Thoracic aorta (tissue), 2 donors: Measurements from ENCODE around the gene DDI1. TPM values are rescaled to one million over a fixed set of nuclear protein-coding genes. Genes with fewer than 3 reads are reported as not detected.

ENCODE experiments used
- ATAC-seq: fragments of 150-250 bp; one replicate; pipeline ENCODE4 v1.8.0; 2017; ENCODE audit warnings: low read depth; ENCODE audit not compliant: insufficient number of reproducible peaks, low FRiP score
- DNase-seq: peaks from one replicate; pipeline ENCODE4 v3.0.0-alpha.2; 2020; ENCODE audit warnings: low spot score
- H3K27ac ChIP-seq, 2 donors: fragments of 200-600 bp; sonication (generic); 1 replicate in 1 of 2; 2 replicates in 1 of 2; pipeline ENCODE4 v1.5.1; 2016; ENCODE audit warnings: mild to moderate bottlenecking in 2 of 2, moderate library complexity in 2 of 2
- H3K27me3 ChIP-seq: fragments of 200-600 bp; sonication (generic); replicated peaks from 2 replicates; pipeline ENCODE4 v1.6.0; 2016; ENCODE audit warnings: mild to moderate bottlenecking; ENCODE audit not compliant: insufficient read depth
- H3K36me3 ChIP-seq: fragments of 200-600 bp; sonication (generic); one replicate; pipeline ENCODE4 v1.5.1; 2016
- H3K4me1 ChIP-seq, 2 donors: fragments of 200-600 bp; sonication (generic); 1 replicate in 1 of 2; 2 replicates in 1 of 2; pipeline versions ENCODE4 v1.5.1 to v1.6.0; 2016; ENCODE audit warnings: low read depth in 2 of 2, mild to moderate bottlenecking in 1 of 2; ENCODE audit not compliant: control insufficient read depth in 1 of 2
- H3K4me3 ChIP-seq: fragments of 200-600 bp; sonication (generic); 2 replicates; pipeline ENCODE4 v1.5.1; 2016; ENCODE audit warnings: mild to moderate bottlenecking
- H3K9me3 ChIP-seq: fragments of 200-600 bp; sonication (generic); 2 replicates; pipeline ENCODE4 v1.5.1; 2016
- total RNA-seq, 2 donors: library from RNA; depleted of rRNA; stranded (reverse); fragments of >200 nt; gene quantifications; one replicate each; pipeline versions ENCODE4 v1.1.0 to v1.2.3, GENCODE V29; 2016
- TF ChIP-seq, protein P1 (sequence below): fragments of 200-600 bp; sonication (generic); IDR thresholded peaks from one replicate; pipeline ENCODE4 v1.5.1; 2019; ENCODE audit warnings: antibody characterized with exemption

The DDI1 gene
- total RNA-seq, 2 donors from 2014 or later = not detected

DNA sequence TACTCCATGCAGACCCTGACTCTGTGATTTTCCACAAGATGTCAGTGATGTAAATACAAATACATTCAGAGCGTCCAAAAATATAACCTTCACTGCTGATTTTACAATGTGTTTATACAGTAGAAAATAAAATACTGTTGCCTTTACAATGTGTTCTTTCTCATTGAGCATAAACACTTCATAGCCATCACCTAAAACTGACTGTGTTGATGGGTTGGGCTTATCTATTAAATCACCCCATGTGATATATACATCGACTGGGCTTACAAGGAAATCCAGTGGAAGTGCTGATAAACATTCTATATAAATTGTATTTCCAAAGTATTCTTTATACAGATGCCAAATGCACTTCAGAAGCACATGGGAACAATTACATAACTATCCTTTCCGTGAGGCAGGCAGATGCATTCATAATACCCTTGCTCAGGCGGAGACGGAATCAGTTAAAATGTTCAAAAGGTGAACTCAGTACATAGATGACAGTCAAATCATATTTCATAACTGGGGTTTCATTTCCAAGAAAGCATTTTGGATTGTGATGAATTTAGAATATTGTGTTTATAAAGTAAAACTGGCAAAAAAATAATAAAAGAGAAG lies 27.7 kb downstream of the DDI1 start:
- ATAC-seq (no peak), DNase-seq (no peak)
- Histone ChIP-seq H3K9me3 (no peaks in the 10 kb centered on the region), H3K4me1 (no peaks in the 10 kb centered on the region), H3K4me3 (no peak overlapping the region), H3K27me3 (no peaks in the 10 kb centered on the region), H3K36me3 (no peaks in the 10 kb centered on the region), H3K27ac (no peak overlapping the region)
- TF ChIP-seq, protein P1, sequence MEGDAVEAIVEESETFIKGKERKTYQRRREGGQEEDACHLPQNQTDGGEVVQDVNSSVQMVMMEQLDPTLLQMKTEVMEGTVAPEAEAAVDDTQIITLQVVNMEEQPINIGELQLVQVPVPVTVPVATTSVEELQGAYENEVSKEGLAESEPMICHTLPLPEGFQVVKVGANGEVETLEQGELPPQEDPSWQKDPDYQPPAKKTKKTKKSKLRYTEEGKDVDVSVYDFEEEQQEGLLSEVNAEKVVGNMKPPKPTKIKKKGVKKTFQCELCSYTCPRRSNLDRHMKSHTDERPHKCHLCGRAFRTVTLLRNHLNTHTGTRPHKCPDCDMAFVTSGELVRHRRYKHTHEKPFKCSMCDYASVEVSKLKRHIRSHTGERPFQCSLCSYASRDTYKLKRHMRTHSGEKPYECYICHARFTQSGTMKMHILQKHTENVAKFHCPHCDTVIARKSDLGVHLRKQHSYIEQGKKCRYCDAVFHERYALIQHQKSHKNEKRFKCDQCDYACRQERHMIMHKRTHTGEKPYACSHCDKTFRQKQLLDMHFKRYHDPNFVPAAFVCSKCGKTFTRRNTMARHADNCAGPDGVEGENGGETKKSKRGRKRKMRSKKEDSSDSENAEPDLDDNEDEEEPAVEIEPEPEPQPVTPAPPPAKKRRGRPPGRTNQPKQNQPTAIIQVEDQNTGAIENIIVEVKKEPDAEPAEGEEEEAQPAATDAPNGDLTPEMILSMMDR = no peak

DNA sequence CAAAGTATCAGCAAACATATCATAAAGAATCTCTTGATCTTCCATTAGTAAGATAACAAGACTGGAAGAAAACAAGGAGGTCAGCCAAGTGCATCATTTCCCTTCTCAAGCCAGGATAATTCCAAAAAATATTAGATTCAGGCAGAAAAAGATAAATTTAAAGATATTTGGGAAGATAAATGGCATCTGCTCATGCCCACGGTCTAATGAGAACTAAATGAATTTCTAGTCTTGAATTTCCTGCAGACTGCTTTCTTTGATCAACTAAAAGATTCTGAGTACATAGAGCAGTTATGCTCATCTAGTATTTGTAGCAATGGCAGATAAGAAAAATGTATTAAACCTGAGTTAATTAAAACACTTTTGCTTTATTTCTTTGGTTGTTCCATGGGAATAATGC lies 31.1 kb downstream of the DDI1 start:
- Histone ChIP-seq H3K9me3 (no peaks in the 10 kb centered on the region), H3K27me3 (no peaks in the 10 kb centered on the region), H3K36me3 (no peaks in the 10 kb centered on the region), H3K4me1 (no peaks in the 10 kb centered on the region), H3K27ac (no peak overlapping the region), H3K4me3 (no peak overlapping the region)
- DNase-seq (no peak), ATAC-seq (no peak)
- TF ChIP-seq, protein P1 = no peak

DNA sequence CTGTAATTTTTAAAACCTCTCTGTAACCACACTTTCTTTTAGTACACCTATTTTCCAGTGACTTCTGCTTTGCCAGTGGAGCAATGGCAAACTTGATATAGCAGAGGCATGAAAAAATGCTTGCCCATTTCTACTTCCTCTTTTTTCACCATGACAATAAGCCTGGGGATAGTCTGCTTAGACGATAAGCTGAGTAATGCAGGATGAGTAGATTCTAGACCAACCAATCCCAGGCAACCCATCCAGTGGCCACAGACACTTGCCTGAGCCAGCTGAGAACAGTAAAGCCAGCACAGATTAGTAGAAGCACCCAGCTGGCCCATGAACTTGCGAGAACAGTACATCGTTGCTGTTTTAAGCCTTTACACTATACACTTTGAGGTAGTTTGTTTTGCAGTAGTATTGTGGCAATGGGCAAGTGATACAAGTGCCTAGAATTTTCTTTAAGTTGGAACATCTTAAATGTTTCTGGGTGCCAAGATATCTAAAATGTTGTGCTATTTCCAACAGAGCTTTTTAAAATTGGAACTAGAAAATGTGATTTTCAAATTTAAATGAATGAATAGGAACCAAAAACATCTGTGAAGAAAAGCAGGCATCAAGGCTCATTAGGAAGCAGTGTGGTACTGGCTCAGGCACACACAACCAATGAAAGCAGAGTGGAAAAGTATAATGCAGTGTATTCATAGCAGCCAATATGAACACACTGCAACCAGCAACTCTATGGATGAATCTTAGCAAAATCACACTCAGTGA lies 37.7 kb downstream of the DDI1 start:
- DNase-seq = no peak
- Histone ChIP-seq H3K9me3 (no peaks in the 10 kb centered on the region), H3K27ac (no peak overlapping the region), H3K36me3 (no peaks in the 10 kb centered on the region), H3K4me3 (no peak overlapping the region), H3K27me3 (no peaks in the 10 kb centered on the region), H3K4me1 (peaks cover 0 to 10% of the 10 kb centered on the region in 2 donors)
- TF ChIP-seq, protein P1 = no peak
- no peak for ATAC-seq

DNA sequence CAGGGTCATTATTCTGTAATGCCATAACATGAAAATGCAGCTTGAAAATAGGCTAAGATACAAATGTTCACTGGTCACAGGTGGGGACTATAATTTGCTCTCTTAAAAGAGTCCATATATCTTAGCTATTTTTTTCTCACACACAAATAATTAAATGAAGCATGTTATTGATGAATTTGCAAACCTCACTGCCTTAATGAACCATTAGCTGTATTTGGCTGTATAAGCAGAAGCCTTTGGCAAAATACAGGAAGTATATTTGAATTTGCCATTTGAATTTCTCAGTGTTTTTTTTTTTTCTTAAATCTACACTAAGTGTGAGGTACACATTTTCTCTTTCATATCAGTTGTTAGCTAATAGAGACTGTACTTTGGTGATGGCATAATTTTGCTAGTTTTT lies 38.7 kb downstream of the DDI1 start:
- ATAC-seq = no peak
- TF ChIP-seq, protein P1 = no peak
- Histone ChIP-seq H3K4me3 (no peak overlapping the region), H3K27me3 (no peaks in the 10 kb centered on the region), H3K27ac (no peak overlapping the region), H3K4me1 (peaks cover 0 to 10% of the 10 kb centered on the region in 2 donors), H3K9me3 (no peaks in the 10 kb centered on the region), H3K36me3 (no peaks in the 10 kb centered on the region)
- no peak for DNase-seq

DNA sequence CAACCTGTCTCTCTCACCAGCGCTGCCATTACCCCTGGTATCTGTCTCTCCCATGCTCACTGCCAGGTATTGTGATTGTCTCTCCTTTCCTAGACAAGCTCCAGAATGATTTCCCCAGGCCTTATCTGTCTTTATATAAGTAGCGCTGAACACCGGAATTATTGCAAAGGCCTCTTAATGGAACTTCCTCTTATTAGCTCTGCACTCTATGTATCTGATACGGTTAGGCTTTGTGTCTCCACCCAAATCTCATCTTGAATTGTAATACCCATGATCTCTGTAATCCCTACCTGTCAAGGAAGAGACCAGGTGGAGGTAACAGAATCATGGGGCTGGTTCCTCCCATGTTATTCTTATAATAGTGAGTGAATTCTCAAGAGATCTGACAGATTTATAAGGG lies 39.3 kb downstream of the DDI1 start:
- no peak overlapping the region for H3K4me3 ChIP-seq
- no peaks in the 10 kb centered on the region for H3K9me3 ChIP-seq
- H3K4me1 ChIP-seq = peaks cover 0 to 10% of the 10 kb centered on the region in 2 donors
- H3K27ac ChIP-seq = no peak overlapping the region
- DNase-seq (no peak), ATAC-seq (no peak)
- TF ChIP-seq, protein P1 = no peak
- H3K27me3 ChIP-seq = no peaks in the 10 kb centered on the region
- H3K36me3 ChIP-seq = no peaks in the 10 kb centered on the region
